Progenitor cell of endocrine pancreas (in vitro differentiated cells): ENCODE data around the gene ZSCAN25. TPM values are rescaled to one million over a fixed set of nuclear protein-coding genes. Genes with fewer than 3 reads are reported as not detected.
"Not testable (repeated sequence)": the region's sequence is repeated elsewhere in the genome, so short reads cannot be mapped to it uniquely, and the experiment has no call there.

Source experiments
- DNase-seq: peaks from one replicate; pipeline ENCODE4 v3.0.0; 2021; ENCODE audit warnings: low spot score; ENCODE audit not compliant: unreplicated experiment
- H3K27ac Mint-ChIP-seq: 2 replicates; pipeline ENCODE4 v1.8.0; 2021; ENCODE audit warnings: mild to moderate bottlenecking, moderate library complexity, mixed read lengths
- H3K27me3 Mint-ChIP-seq: 2 replicates; pipeline ENCODE4 v1.8.0; 2021; ENCODE audit warnings: mixed read lengths
- H3K36me3 Mint-ChIP-seq: 2 replicates; pipeline ENCODE4 v1.8.0; 2022; ENCODE audit warnings: mixed read lengths; ENCODE audit not compliant: insufficient read depth
- H3K4me1 Mint-ChIP-seq: 2 replicates; pipeline ENCODE4 v1.8.0; 2021; ENCODE audit warnings: low read depth, mixed read lengths
- H3K4me3 Mint-ChIP-seq: 2 replicates; pipeline ENCODE4 v1.8.0; 2021; ENCODE audit warnings: low read depth, mild to moderate bottlenecking, moderate library complexity, mixed read lengths
- H3K9me3 Mint-ChIP-seq: 2 replicates; pipeline ENCODE4 v1.8.0; 2021; ENCODE audit warnings: low read depth, mixed read lengths
- CTCF ChIP-seq: fragments of 200-600 bp; sonication (generic); IDR thresholded peaks from one replicate; pipeline ENCODE4 v1.5.0; 2021; ENCODE audit warnings: antibody characterized with exemption, mild to moderate bottlenecking; ENCODE audit not compliant: unreplicated experiment
- total RNA-seq: library from RNA; stranded (reverse); gene quantifications from 2 replicates; pipeline ENCODE4 v1.2.1, GENCODE V29; 2021

The ZSCAN25 gene
- total RNA-seq, 1 donor from 2014 or later = 27.9 TPM

GRCh38 chr7:99579281-99579955 is 37.3 kb upstream of the ZSCAN25 start:
- Mint-ChIP-seq H3K4me3 (peak overlapping the region; percentile 76), H3K27ac (no peak overlapping the region), H3K9me3 (no peaks in the 10 kb centered on the region), H3K36me3 (no peaks in the 10 kb centered on the region), H3K4me1 (peaks cover 2% of the 10 kb centered on the region), H3K27me3 (peaks cover 7% of the 10 kb centered on the region)
- DNase-seq = no peak
- TF ChIP-seq CTCF = no peak

- peak overlapping the region; percentile 83 for H3K27ac Mint-ChIP-seq
- peaks cover 11% of the 10 kb centered on the region for H3K27me3 Mint-ChIP-seq
- H3K4me1 Mint-ChIP-seq = peaks cover 2% of the 10 kb centered on the region
- H3K36me3 Mint-ChIP-seq = no peaks in the 10 kb centered on the region
- TF ChIP-seq CTCF = peak; percentile 81
- H3K4me3 Mint-ChIP-seq = peak overlapping the region; percentile 76
- H3K9me3 Mint-ChIP-seq = no peaks in the 10 kb centered on the region
- peak; percentile 72 for DNase-seq
These were observed 36.6 kb upstream of the ZSCAN25 start for GRCh38 chr7:99579956-99580777.

GRCh38 chr7:99580778-99581332 is 35.9 kb upstream of the ZSCAN25 start:
- H3K9me3 Mint-ChIP-seq, DNase-seq, H3K36me3 Mint-ChIP-seq, H3K27ac Mint-ChIP-seq, H3K4me1 Mint-ChIP-seq: not testable (repeated sequence)
- Mint-ChIP-seq H3K27me3 (peaks cover 13% of the 10 kb centered on the region), H3K4me3 (peak overlapping the region; percentile 76)

DNA sequence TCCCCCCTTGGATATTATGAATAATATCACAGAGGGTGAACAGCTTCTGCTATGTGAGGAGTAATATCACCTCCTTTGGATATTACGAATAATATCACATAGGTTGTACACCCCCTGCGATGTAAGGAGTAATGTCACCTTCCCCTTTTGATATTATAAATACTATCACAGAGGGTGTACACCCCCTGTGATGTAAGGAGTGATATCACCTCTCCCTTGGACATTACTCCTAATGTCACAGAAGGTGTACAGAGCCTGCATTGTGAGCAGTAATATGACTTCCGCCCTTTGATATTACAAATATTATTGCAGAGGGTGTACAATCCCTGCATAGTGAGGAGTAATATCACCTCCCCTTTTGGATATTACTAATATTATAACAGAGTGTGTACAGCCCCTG is 27.9 kb upstream of the ZSCAN25 start:
- Mint-ChIP-seq H3K4me3 (no peak overlapping the region), H3K9me3 (no peaks in the 10 kb centered on the region), H3K36me3 (no peaks in the 10 kb centered on the region), H3K27ac (no peak overlapping the region), H3K4me1 (no peaks in the 10 kb centered on the region), H3K27me3 (peaks cover 16% of the 10 kb centered on the region)
- no peak for DNase-seq
- TF ChIP-seq CTCF = no peak

DNA sequence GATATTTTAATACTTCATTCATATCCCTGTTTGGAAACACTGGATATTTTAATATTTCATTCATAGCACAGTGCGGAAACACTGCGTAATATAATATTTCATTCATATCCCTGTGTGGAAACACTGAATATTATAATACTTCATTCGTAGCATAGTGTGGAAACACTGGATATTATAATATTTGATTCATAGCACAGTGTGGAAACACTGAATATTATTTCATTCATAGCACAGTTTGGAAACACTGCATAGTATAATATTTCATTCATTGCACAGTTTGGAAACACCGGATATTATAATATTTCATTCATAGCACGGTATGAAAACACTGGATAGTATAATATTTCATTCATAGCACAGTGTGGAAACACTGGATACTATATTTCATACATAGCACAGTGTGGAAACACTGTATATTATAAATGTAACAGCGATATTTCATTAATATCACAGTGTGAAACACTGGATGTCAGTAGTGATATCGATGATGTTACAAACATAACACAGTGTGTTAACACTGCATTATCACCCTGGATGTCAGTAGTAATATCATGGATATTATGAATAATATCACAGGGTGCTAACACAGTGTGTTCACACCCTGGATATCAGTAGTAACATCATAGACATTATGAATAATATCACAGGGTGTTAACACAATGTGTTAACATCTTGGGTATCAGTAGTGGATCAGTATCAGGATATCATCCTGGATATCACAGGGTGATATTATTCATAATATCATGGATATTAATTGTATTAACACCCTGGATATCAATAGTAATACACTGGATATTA is 21.6 kb upstream of the ZSCAN25 start:
- H3K4me3 Mint-ChIP-seq = no peak overlapping the region
- H3K27ac Mint-ChIP-seq = no peak overlapping the region
- peaks cover 3% of the 10 kb centered on the region for H3K27me3 Mint-ChIP-seq
- H3K36me3 Mint-ChIP-seq = no peaks in the 10 kb centered on the region
- no peak for DNase-seq
- no peak for TF ChIP-seq CTCF
- H3K4me1 Mint-ChIP-seq = no peaks in the 10 kb centered on the region
- H3K9me3 Mint-ChIP-seq = no peaks in the 10 kb centered on the region
